HG03159 (cell line): ENCODE measurements around the gene TUT4.

Source experiments
- ATAC-seq: cut with Tn5 transposase; IDR thresholded peaks from one replicate; pipeline ENCODE4 v1.9.1; 2021; ENCODE audit warnings: mild to moderate bottlenecking, moderate library complexity; ENCODE audit not compliant: unreplicated experiment

Gene TUT4

DNA sequence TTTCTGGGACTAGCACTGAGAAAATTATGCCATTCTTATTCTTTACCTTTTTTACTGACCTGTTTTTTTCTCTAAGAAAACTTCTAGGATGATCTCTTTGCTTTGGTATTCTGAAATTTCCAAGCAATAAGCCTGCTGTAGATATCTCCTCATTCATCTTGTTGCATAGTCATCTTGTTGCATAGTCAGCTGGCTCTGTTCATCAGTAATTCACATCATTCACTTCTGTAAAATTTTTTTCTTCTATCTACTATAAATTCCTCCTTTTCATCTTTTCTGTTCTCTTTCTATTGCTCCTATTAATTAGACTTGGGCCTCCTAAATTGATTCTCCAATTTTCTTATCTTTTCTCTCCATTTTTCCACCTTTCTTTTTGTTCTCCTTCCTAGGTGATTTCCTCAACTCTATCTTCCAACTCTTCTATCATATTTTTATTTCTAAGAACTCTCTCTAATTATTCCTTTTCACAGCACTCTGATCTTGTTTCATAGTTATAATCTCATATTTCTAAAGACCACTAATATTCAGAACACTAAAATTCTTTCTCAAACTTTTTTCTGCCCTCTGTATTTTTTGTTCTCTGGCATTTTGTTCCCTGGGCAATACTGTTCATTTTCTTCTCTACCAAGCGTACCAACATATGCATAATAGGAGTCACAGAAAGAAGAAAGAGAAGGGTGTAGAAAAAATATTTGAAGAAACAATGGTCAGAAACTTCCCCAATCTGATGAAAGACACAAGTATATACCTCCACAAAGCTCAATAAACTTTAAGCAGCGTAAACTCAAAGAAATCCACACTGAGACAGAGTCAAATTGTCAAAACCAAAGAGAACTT is 17.7 kb downstream of the TUT4 start:
- no peak for ATAC-seq

DNA sequence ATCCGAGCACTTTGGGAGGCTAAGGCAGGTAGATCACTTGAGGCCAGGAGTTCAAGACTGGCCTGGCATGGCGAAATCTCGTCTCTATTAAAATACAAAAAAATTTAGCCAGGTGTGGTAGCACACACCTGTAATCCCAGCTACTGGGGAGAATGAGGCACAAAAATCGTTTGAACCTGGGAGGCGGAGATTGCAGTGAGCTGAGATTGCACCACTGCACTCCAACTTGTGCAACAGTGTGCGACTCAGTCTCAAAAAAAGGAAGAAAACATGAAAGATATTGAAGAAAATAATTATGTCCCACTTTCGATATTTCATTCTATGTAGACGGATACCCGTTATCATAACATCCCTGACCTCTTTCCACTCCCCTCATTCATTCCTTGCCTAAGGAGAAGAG is 19.2 kb downstream of the TUT4 start:
- no peak for ATAC-seq

DNA sequence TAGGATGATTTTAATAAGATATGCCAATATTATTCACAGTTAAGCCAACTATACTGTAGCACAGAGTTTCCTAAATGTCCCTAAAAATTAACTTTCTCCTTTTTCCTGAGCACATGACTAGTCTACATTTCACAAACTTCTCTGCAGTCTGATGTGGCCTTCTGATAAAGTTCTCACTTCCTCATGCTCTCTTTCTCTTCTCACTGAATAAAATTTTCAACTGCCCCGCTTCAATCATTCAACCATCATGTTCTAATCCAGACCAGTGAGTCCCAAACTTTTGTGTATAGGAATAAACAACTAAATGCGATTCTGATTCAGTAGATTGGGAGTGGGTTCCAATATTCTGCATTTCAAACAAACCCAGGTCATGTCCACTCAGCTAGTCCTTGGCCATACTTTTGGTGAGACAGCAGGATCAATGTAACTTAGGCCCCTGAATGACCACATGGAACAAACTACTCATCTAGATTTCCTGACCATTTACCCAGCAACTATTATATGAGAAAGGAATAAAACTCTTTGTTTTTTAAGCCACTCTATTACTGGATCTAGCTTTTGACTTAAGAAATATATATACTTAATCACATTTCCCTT is 20.1 kb downstream of the TUT4 start:
- no peak for ATAC-seq

DNA sequence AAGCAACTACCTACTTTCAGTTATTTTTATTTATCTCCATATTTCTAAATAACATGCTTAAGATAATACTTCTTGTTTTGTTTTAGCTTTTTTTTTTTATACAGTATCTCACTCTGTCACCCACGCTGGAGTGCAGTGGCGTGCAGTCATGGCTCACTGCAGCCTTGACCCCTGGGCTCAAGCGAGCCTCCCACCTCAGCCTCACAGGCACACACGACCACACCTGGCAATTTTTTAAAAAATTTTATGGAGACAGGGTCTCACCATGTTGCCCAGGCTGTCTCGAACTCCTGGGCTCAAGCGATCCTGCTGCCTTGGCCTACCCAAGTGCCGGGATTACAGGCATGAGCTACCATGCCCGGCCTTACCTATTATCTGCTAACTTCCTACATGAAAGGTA is 20.6 kb downstream of the TUT4 start:
- no peak for ATAC-seq

DNA sequence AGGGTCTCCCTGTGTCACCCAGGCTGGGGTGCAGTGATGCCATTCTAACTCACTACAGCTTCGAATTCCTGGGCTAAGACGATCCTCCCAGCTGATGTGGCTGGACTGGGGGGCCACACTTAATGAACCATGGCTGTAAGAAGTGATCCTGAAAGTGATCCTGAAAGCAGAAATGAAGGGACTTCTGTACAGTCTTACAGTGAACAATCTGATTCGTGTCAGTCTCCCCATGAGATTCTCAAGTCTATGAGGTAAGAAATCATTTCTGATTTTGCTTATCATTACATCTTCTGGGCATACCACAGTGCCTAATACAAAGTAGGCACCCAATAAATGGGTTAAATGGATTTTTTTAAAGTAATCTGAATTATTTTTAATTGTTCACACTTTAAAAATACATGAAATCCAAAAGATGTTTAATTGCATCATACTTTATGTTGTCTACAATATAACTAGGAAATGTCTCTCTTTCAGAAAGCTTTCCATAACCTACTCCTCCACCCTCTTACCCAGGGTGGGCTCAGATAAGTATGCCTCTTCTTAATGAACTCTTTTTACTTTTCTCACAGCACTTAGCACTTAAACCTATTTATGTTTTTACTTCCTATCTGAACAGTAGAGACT is 21.5 kb downstream of the TUT4 start:
- ATAC-seq = no peak

DNA sequence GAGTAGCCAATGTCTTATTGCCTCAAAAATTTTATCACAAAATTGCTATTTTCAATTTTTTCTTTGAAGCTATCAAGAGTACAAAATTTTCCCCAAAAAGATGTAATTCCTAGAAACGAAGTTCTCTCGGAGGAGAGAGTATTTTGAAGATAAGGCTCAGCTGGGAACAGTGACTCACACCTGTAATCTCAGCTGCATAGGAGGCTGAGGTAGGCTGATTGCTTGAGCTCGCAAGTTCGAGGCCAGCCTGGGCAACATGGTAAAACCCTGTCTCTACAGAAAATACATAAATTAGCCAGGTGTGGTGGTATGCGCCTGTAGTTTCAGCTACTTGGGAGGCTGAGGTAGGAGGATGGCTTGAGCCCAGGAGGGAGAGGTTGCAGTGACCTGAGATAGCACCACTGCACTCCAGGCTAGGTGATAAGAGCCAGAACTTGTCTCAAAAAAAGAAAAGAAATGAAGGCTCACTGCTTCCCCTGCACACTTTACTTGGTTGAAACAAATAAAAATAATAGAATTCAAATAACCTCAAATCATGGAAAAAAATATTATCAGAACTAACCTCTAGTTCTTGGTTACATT is 22.2 kb downstream of the TUT4 start:
- no peak for ATAC-seq

DNA sequence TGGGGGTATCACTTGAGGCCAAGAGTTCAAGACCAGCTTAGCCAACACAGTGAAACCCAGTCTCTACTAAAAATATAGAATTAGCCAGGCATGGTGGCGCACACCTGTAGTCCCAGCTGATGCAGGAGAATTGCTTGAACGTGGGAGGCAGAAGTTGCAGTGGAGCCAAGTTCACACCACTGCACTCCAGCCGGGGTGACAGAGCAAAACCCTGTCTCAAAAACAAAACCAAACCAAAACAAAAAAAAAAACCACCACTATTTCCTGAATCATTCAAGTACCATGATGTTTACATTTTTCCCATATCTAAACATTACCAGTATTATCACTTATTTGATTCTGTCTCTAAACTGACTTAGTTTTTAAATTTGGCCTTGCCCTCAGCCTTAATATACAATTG is 29.5 kb downstream of the TUT4 start:
- no peak for ATAC-seq

DNA sequence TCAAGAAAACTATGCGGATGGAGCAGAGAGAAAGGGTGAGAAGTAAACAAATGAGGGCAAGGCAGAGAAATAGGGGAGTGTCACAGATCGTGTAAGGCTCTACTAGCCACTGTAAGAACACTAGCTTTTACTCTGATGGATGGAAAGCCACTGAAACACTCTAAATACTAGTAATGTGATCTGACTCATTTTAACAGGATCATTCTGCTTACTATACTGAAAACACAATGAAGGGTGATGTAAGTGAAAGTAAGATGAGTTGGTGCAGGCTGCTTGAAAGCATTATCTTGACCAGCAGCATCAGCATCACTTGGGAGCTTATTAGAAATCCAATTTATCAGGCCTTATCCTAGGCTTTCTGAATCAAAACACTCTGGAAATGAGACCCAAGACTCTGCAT is 32.7 kb downstream of the TUT4 start:
- no peak for ATAC-seq

DNA sequence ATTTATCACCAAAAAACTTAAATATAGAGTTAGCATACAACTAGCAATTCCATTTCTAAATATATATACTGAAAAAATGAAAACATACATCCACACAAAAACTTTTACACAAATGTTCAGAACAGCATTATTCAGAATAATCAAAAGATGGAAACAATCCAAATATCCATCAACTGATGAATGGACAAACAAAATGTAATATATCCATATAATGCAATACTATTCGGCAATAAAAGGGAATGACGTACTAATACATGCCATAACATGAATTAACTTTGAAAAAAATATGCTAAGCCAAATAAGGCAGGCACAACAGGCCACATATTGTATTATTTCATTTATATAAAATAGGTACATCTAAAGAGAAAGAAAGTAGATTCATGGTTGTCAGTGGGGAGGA is 33.9 kb downstream of the TUT4 start:
- no peak for ATAC-seq

DNA sequence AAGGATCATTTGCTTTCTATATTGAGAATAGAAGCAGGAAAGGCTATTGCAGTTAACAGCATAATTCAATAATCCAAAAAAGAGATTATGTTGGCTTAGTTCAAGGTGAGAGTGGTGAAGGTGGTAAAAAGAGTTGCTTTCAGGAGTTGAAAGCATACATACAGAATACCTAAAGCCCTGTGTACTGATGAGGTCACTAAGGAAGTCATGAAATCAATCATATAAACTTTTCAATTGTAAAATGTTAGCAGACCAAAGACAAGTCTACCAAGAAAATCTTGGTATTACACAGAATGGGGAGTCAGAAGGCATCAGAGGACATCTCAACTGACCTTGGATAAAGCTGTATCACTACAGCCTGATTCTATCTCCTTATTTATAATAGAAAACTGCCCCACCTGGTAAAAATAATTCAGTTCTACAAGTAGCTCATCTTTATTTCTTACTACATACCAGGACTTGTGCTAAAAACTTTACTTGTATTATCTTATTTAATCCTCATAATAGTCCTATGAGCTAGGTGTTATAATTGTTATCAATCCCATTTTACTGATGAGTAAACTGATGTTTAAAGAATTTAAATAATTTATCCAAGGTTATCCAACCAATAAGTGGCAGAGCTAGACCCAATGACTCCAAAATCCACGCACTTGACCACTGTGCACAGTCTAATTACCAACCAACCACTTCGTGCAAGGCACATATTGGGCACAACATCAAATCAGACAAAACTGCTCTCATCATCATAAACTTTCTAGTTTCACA is 40.9 kb downstream of the TUT4 start:
- ATAC-seq = no peak

DNA sequence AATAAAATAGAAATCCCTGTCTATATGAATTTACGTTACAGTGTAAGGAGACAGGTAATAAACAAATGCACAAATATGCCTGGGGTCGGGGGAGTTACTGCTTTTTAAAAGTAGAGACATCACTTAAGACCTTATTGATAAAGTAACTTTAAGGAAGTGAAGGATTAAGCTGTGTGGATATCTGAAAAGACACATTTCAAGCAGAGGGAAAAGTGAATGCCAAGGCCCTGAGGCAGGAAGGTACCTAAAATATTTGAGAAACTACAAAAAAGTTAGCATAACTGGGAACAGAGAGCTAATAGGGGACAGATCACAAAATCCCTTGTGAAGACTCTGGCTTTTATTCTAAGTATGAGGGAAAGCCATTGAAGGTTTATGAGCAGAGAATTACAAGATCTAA is 41.5 kb downstream of the TUT4 start:
- ATAC-seq = no peak

DNA sequence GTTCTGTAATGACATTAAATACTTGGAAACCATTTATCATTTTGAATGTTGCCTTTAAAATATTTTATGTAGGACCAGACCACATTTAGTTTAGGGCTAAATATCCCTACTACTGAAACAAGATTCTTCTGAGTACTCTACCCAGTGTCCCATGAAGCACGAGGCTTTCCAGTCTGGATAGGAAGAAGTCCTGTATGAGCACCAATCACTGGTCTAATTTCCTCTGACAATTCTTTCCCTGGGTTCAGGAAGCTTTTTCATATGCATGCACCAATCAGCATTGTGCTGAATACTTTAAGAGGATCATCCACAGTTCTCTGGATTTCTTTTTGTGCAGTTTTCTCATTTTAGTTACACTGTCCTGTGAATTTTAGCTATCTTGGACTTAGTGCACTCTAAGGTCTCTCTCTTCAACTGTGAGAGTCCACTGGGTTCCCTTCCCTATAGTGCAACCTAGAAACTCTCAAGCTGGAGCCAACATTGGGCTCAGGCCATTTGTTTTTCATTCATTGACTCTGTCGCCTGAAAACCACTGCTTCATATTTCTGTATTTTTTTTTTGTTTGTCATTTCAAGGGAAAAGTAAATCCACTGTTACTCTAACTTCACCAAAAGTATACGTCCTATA is 45.9 kb downstream of the TUT4 start:
- no peak for ATAC-seq

DNA sequence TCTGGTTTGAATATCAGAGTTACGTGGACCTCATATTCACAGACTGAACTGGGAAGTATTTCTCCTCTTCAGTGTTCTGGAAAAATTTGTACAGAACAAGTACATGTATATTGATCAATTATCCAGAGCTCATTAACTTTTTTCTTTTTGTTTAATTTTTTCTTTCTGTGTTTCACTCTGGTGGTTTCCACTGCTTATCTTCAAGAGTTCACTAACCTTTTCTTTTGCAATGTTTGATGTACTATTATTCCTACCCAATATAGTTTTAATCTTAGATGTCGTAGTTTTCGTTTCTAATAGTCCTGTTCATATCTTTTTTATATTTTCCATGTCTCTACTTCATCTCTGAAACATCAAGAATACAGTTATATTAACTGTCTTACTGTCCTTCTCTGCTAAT is 46.5 kb downstream of the TUT4 start:
- ATAC-seq = no peak

DNA sequence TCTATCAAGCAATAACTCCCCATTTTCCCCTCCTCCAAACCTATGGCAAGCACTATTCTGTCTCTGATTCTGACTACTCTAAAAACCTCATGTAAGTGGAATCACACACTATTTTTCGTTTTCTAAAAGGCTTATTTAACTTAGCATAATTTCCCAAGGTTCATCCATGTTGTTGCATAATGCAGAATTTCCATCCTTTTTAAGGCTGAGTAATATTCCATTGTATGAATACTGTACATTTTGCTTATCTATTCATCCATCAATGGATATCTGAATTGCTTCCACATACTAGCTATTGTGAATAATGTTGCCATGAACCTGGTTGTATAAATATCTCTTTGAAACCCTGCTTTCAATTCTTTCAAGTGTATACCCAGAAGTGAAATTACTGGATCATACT is 48.2 kb downstream of the TUT4 start:
- ATAC-seq = no peak

DNA sequence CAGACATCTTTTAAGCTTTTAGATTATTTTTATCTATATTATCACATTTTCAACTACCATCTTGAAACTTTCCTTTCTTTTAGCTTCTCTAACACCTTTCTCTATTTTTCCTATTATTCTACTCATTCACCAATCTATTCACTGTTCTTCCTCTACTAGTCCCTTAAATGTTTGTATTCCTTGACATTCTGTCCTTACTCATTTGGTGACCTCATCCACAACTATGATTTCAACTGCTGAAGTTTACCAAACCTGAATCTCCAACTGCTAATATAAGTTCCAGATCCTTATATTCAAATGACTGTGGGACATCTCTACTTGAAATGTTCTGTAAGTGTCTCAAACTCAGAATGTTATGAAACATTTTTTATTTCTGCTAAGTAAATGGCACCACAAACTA is 49.2 kb downstream of the TUT4 start:
- no peak for ATAC-seq

DNA sequence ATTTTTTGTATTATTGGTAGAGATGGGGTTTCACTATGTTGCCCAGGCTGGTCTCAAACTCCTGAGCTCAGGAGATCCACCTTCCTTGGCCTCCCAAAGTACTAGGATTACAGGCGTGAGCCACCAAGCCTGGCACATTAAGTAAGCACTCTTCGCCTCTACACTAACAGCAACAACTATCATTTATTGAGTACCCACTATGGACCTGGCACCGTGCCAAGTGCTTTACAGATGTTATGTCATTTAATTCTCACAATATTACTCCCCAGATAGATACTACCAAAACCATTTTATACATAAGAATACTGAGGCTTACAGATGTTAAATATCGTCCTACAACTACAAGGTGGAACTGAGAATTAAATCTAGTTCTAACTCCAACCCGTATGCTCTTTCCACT is 50.1 kb downstream of the TUT4 start:
- no peak for ATAC-seq

DNA sequence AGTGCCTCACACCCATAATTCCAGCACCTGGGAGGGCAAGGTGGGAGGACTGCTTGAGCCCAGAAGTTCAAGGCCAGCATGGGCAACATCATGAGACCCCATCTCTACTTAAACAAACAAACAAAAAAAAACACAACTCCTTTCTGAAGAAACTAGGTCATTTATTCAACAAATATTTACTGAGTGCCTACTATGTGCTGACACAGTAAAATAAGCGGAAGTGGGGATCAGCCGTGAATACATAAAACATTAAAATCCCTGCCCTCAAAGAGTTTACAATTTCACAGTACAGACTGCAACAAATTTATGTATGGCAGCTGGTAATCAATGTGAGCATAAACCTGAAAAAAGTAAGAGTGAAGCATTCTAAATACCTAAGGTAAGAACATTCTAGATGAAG is 65.3 kb downstream of the TUT4 start:
- ATAC-seq = no peak

DNA sequence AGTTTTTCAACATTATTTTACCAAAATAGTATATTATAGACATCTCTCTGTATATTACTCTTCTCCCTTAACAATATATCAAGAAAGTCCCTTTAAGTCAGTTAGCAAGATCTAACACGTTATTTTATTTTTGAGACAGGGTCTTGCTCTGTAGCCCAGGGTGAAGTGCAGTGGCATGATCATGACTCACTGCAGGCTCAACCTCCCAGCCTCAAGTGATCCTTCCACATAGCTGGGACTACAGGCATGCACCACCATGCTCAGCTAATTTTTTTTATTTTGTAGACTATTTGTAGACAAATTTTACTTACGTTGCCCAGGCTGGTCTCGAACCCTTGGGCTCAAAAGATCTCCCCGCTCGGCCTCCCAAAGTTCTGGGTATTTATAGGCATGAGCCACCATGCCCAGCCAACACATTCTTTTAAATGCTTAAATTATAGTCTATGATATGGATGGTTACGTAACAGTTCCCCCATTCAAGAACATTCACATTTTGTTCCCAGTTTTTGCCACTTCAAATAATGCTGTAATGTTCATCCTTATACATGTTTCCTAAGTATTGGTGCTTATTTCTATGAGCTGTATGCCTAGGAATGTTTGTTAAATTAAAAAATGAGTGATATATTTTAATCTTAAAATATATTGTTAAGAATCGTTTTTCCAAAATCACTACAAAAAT is 70.4 kb downstream of the TUT4 start:
- no peak for ATAC-seq

DNA sequence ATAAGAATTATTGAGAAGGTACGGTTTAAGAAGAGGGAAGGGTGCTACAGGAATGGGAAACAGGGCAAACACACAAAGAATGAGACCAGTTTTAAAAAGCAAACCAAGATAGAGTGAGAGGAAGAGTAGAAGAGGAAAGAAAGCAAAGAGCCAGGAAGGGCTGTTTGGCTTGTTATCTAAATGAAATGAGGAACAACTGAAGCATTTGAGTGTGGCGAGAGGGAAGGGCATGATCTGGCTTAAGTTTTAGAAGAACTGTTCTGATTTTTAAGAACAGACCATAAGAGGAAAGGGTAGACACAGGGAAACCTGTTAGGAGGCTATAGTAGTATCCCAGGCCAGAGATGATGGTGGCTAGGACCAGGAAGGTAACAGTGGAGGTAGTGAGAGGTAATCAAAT is 73.8 kb downstream of the TUT4 start:
- ATAC-seq = no peak

DNA sequence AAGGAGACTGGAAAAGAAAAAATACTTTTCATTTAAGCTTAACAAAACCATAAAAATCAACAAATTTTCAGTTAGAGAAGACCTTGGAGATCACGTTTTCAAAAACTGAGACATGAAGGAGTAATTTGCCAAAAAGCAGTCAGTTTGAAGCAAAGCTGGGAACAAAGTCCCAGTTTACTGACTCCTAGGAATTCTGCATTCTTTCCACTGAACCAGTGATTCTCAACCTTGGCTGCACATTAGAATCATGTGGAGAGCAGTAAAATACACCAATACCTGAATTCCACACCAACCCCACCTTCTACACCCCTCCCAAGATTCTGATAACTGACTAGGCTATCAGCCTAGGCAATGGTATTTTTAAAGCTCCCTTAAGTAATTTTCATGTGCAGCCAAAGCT is 75.0 kb downstream of the TUT4 start:
- ATAC-seq = no peak
